HuH-7 (cell line): ENCODE results near the gene USP48.
"Not testable (repeated sequence)": the region's sequence is repeated elsewhere in the genome, so short reads cannot be mapped to it uniquely, and the experiment has no call there.

Experiments used
- DNase-seq: peaks from one replicate; pipeline ENCODE4 v3.0.0; 2011; ENCODE audit warnings: low spot score

Gene USP48

GRCh38 chr1:21774835-21775549, 8.0 kb downstream of the USP48 start:
- no peak for DNase-seq

- DNase-seq: no peak
Observed at GRCh38 chr1:21773585-21773984, 9.4 kb downstream of the USP48 start.

- not testable (repeated sequence) for DNase-seq
Observed at GRCh38 chr1:21771672-21772071, 11.3 kb downstream of the USP48 start.

GRCh38 chr1:21770602-21771001, 12.3 kb downstream of the USP48 start:
- DNase-seq: not testable (repeated sequence)

- DNase-seq: no peak
Observed at GRCh38 chr1:21770201-21770600, 12.7 kb downstream of the USP48 start.

GRCh38 chr1:21767106-21767505, 15.8 kb downstream of the USP48 start:
- DNase-seq: not testable (repeated sequence)

GRCh38 chr1:21766210-21766609, 16.7 kb downstream of the USP48 start:
- DNase-seq: no peak

GRCh38 chr1:21764615-21765423, 18.1 kb downstream of the USP48 start:
- DNase-seq: no peak

GRCh38 chr1:21763694-21764419, 19.1 kb downstream of the USP48 start:
- DNase-seq: no peak

GRCh38 chr1:21763236-21763635, 19.7 kb downstream of the USP48 start:
- no peak for DNase-seq

- no peak for DNase-seq
Observed at GRCh38 chr1:21762022-21762404, 20.9 kb downstream of the USP48 start.

- DNase-seq: no peak
Observed at GRCh38 chr1:21761052-21761451, 21.9 kb downstream of the USP48 start.

GRCh38 chr1:21759818-21760217, 23.1 kb downstream of the USP48 start:
- no peak for DNase-seq

GRCh38 chr1:21759182-21759581, 23.8 kb downstream of the USP48 start:
- no peak for DNase-seq

- no peak for DNase-seq
Observed at GRCh38 chr1:21758614-21759013, 24.3 kb downstream of the USP48 start.

GRCh38 chr1:21756393-21757089, 26.4 kb downstream of the USP48 start:
- DNase-seq: no peak

GRCh38 chr1:21755067-21755466, 27.9 kb downstream of the USP48 start:
- DNase-seq: no peak

- no peak for DNase-seq
Observed at GRCh38 chr1:21754583-21754982, 28.4 kb downstream of the USP48 start.

GRCh38 chr1:21752186-21752585, 30.8 kb downstream of the USP48 start:
- no peak for DNase-seq

GRCh38 chr1:21751281-21751680, 31.7 kb downstream of the USP48 start:
- DNase-seq: no peak

- DNase-seq: no peak
Observed at GRCh38 chr1:21750841-21751240, 32.1 kb downstream of the USP48 start.

GRCh38 chr1:21749859-21750468, 33.0 kb downstream of the USP48 start:
- DNase-seq: no peak
